ENCODE data around the gene C19orf33. TPM values are rescaled to one million over a fixed set of nuclear protein-coding genes. Genes with fewer than 3 reads are reported as not detected.

Gene C19orf33
- total RNA-seq, 1 donor from 2014 or later: not detected

DNA sequence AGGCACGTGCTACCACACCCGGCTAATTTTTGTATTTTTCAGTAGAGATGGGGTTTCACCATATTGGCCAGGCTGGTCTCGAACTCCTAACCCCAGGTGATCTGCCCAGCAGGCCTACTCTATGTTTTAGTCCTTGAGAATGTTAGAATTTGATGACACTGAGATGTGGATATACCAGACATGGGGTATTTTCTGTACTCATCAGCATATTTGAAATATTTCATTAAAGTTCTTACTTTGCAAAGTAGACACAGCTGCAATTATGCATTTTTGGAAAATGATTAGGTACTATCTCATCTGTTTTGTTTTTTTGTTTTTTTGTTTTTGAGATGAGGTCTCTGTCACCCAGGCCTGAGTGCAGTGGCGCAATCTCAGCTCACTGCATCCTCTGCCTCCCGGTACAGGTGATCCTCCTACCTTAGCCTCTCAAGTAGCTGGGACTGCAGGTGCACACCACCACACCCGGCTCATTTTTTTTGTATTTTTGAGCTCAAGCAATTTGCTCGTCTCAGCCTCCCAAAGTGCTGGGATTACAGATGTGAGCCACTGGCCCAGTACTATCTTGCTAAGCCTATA, 27.0 kb upstream of the C19orf33 start:
- H3K4me3 Mint-ChIP-seq (ENCODE audit: unreplicated experiment): no peak overlapping the region
- no peaks in the 10 kb centered on the region for H3K27me3 Mint-ChIP-seq (ENCODE audit: unreplicated experiment)
- H3K4me1 Mint-ChIP-seq (ENCODE audit: unreplicated experiment): peaks cover 32% of the 10 kb centered on the region
- no peaks in the 10 kb centered on the region for H3K9me3 Mint-ChIP-seq (ENCODE audit: unreplicated experiment)
- H3K27ac Mint-ChIP-seq (ENCODE audit: unreplicated experiment): peak overlapping the region; percentile 93
- TF ChIP-seq CTCF (IDR thresholded peaks at IDR 0.05): no peak
- H3K36me3 Mint-ChIP-seq (ENCODE audit: unreplicated experiment): no peaks in the 10 kb centered on the region
- DNase-seq (ENCODE audit: extremely low spot score, unreplicated experiment): no peak

- no peak overlapping the region for H3K4me3 Mint-ChIP-seq (ENCODE audit: unreplicated experiment)
- H3K4me1 Mint-ChIP-seq (ENCODE audit: unreplicated experiment): peaks cover 32% of the 10 kb centered on the region
- H3K9me3 Mint-ChIP-seq (ENCODE audit: unreplicated experiment): no peaks in the 10 kb centered on the region
- H3K36me3 Mint-ChIP-seq (ENCODE audit: unreplicated experiment): no peaks in the 10 kb centered on the region
- DNase-seq (ENCODE audit: extremely low spot score, unreplicated experiment): no peak
- H3K27ac Mint-ChIP-seq (ENCODE audit: unreplicated experiment): peak overlapping the region; percentile 93
- H3K27me3 Mint-ChIP-seq (ENCODE audit: unreplicated experiment): no peaks in the 10 kb centered on the region
- no peak for TF ChIP-seq CTCF (IDR thresholded peaks at IDR 0.05)
Observed at GRCh38 chr19:38277549-38277948, 26.5 kb upstream of the C19orf33 start.

- no peak for DNase-seq (ENCODE audit: extremely low spot score, unreplicated experiment)
- peaks cover 32% of the 10 kb centered on the region for H3K4me1 Mint-ChIP-seq (ENCODE audit: unreplicated experiment)
- H3K27me3 Mint-ChIP-seq (ENCODE audit: unreplicated experiment): no peaks in the 10 kb centered on the region
- H3K4me3 Mint-ChIP-seq (ENCODE audit: unreplicated experiment): peak overlapping the region; percentile 10
- no peak for TF ChIP-seq CTCF (IDR thresholded peaks at IDR 0.05)
- H3K27ac Mint-ChIP-seq (ENCODE audit: unreplicated experiment): peak overlapping the region; percentile 93
- H3K36me3 Mint-ChIP-seq (ENCODE audit: unreplicated experiment): no peaks in the 10 kb centered on the region
- H3K9me3 Mint-ChIP-seq (ENCODE audit: unreplicated experiment): no peaks in the 10 kb centered on the region
Observed at GRCh38 chr19:38277969-38278680, 25.9 kb upstream of the C19orf33 start.

GRCh38 chr19:38278751-38279150, 25.3 kb upstream of the C19orf33 start:
- no peak for DNase-seq (ENCODE audit: extremely low spot score, unreplicated experiment)
- Mint-ChIP-seq H3K27ac (ENCODE audit: unreplicated experiment) (peak overlapping the region; percentile 93), H3K9me3 (ENCODE audit: unreplicated experiment) (no peaks in the 10 kb centered on the region), H3K4me3 (ENCODE audit: unreplicated experiment) (no peak overlapping the region), H3K4me1 (ENCODE audit: unreplicated experiment) (peaks cover 32% of the 10 kb centered on the region), H3K27me3 (ENCODE audit: unreplicated experiment) (no peaks in the 10 kb centered on the region), H3K36me3 (ENCODE audit: unreplicated experiment) (no peaks in the 10 kb centered on the region)
- no peak for TF ChIP-seq CTCF (IDR thresholded peaks at IDR 0.05)

DNA sequence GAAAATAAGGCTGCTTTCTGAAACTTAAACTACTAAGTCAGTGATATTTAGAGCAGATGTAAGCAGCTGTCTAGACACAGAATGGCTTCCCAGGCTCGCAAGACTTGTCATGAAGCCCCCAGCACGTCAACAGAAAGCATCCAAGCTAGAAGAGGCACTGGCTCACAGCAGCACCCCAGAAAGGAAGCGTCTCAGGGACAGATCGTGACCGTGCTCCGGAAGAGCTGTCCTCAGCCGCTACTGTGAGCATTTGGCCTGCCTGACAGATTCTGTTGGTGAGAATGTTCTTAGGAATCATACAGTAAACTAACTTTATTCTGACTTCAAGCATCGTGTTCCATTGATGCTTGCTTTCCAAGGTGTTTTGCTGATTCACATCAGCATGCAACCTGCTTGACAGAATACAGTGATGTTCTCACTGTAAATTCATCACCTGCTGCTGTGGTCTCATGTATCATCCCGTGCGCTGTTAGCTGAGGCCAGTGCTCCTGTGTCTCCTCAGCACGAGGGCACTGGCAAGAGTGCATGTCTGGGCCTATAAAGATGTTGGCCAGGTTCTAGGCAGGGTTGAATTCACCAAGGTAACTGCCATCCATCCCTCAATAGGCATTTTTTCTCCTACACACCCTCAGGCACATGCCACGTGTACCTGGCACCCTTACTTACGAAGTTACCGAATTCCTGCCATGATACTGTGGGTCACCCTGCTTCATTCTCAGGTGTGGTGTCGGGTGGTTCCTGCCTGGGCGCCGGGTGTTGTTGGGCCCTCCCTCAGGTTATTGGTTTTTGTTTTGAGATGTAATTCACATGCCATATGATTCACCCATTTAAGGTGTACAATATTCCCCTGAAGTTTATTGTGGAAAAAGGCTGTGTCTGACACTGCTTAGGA, 23.8 kb upstream of the C19orf33 start:
- no peak for TF ChIP-seq CTCF (IDR thresholded peaks at IDR 0.05)
- H3K4me1 Mint-ChIP-seq (ENCODE audit: unreplicated experiment): peaks cover 34% of the 10 kb centered on the region
- no peak overlapping the region for H3K4me3 Mint-ChIP-seq (ENCODE audit: unreplicated experiment)
- no peaks in the 10 kb centered on the region for H3K9me3 Mint-ChIP-seq (ENCODE audit: unreplicated experiment)
- no peaks in the 10 kb centered on the region for H3K27me3 Mint-ChIP-seq (ENCODE audit: unreplicated experiment)
- no peak overlapping the region for H3K27ac Mint-ChIP-seq (ENCODE audit: unreplicated experiment)
- H3K36me3 Mint-ChIP-seq (ENCODE audit: unreplicated experiment): no peaks in the 10 kb centered on the region
- no peak for DNase-seq (ENCODE audit: extremely low spot score, unreplicated experiment)

All from osteocyte (in vitro differentiated cells).